Liver (tissue), 9 donors: ENCODE data around the gene NTMT1. TPM values are rescaled to one million over a fixed set of nuclear protein-coding genes. Genes with fewer than 3 reads are reported as not detected.

ENCODE experiments used
- DNase-seq: peaks from one replicate; pipeline ENCODE4 v3.0.0-alpha.2; 2017; ENCODE audit warnings: low spot score
- H3K27ac ChIP-seq, 2 donors: one replicate each; pipeline ENCODE4 v1.7.0; 2013; ENCODE audit warnings: inconsistent platforms in 2 of 2, low read length in 2 of 2, control low read depth in 1 of 2, low read depth in 1 of 2, mild to moderate bottlenecking in 1 of 2
- H3K27me3 ChIP-seq, 4 donors: one replicate each; pipeline versions ENCODE4 v1.6.1 to v1.7.0; 2013; ENCODE audit warnings: low read length in 3 of 4, inconsistent platforms in 1 of 4, mild to moderate bottlenecking in 1 of 4, moderate library complexity in 1 of 4; ENCODE audit not compliant: control insufficient read depth in 4 of 4, insufficient read depth in 4 of 4
- H3K36me3 ChIP-seq, 4 donors: one replicate each; pipeline versions ENCODE4 v1.6.1 to v1.7.0; 2013; ENCODE audit warnings: low read length in 3 of 4, mild to moderate bottlenecking in 3 of 4, low read depth in 1 of 4, moderate library complexity in 1 of 4; ENCODE audit not compliant: control insufficient read depth in 4 of 4, insufficient read depth in 3 of 4
- H3K4me1 ChIP-seq, 4 donors: one replicate each; pipeline versions ENCODE4 v1.6.1 to v1.7.0; 2013; ENCODE audit warnings: low read length in 3 of 4, mild to moderate bottlenecking in 3 of 4, moderate library complexity in 1 of 4; ENCODE audit not compliant: control insufficient read depth in 4 of 4, insufficient read depth in 4 of 4
- H3K4me3 ChIP-seq, 3 donors: one replicate each; pipeline versions ENCODE4 v1.6.1 to v1.7.0; 2013; ENCODE audit warnings: low read length in 3 of 3, control low read depth in 1 of 3, low read depth in 1 of 3, mild to moderate bottlenecking in 1 of 3
- H3K9ac ChIP-seq, 2 donors: one replicate each; pipeline ENCODE4 v1.7.0; 2013; ENCODE audit warnings: low read length in 2 of 2, mild to moderate bottlenecking in 2 of 2, moderate library complexity in 2 of 2, control low read depth in 1 of 2, low read depth in 1 of 2
- H3K9me3 ChIP-seq, 4 donors: one replicate each; pipeline versions ENCODE4 v1.6.1 to v1.7.0; 2013; ENCODE audit warnings: low read length in 3 of 4; ENCODE audit not compliant: control insufficient read depth in 4 of 4
- FOXA2 ChIP-seq: IDR thresholded peaks from 2 replicates; pipeline ENCODE4 v1.6.1; 2016; ENCODE audit warnings: antibody characterized with exemption
- HNF4A ChIP-seq, 2 donors: conservative IDR thresholded peaks; 2 replicates each; pipeline ENCODE4 v1.6.1; 2016; ENCODE audit warnings: antibody characterized with exemption in 2 of 2, mild to moderate bottlenecking in 2 of 2
- HNF4G ChIP-seq: IDR thresholded peaks from 2 replicates; pipeline ENCODE4 v1.6.1; 2016; ENCODE audit warnings: antibody characterized with exemption
- JUND ChIP-seq, 2 donors: IDR thresholded peaks; 2 replicates each; pipeline ENCODE4 v1.6.1; 2016; ENCODE audit warnings: antibody characterized with exemption in 2 of 2
- NR2F2 ChIP-seq: IDR thresholded peaks from 2 replicates; pipeline ENCODE4 v1.6.1; 2016; ENCODE audit warnings: antibody characterized with exemption
- RXRA ChIP-seq, 2 donors: IDR thresholded peaks; 2 replicates each; pipeline ENCODE4 v1.6.1; 2017 to 2018; ENCODE audit warnings: antibody characterized with exemption in 2 of 2, mild to moderate bottlenecking in 1 of 2
- SP1 ChIP-seq: IDR thresholded peaks from 2 replicates; pipeline ENCODE4 v1.6.1; 2018; ENCODE audit warnings: antibody characterized with exemption, mild to moderate bottlenecking
- TAF1 ChIP-seq: conservative IDR thresholded peaks from 2 replicates; pipeline ENCODE4 v1.6.1; 2016; ENCODE audit warnings: antibody characterized with exemption, mild to moderate bottlenecking
- YY1 ChIP-seq: IDR thresholded peaks from 2 replicates; pipeline ENCODE4 v1.6.1; 2016; ENCODE audit warnings: antibody characterized with exemption, mild to moderate bottlenecking
- ZBTB33 ChIP-seq: IDR thresholded peaks from 2 replicates; pipeline ENCODE4 v1.6.1; 2016; ENCODE audit warnings: antibody characterized with exemption
- WGBS: extraction: QIAGEN DNeasy Blood & Tissue Kit; methylation state at CpG from one replicate; pipeline ENCODE4 v1.1.7; 2013; 5-methylcytosine and 5-hydroxymethylcytosine counted together
- polyA plus RNA-seq, 2 donors: library from polyadenylated mRNA; stranded (reverse) in 1 of 2; unstranded in 1 of 2; fragments of 200-250 nt in 1 of 2; fragments of >200 nt in 1 of 2; fragmentation: Nextera tagmentation in 1 of 2; extraction: Ambion mirVana in 1 of 2; gene quantifications; one replicate each; pipeline versions ENCODE4 v1.2.1 to v1.2.3, GENCODE V29; 2013 to 2015
- total RNA-seq, 2 donors: library from RNA; depleted of rRNA; stranded (reverse); fragments of >200 nt; gene quantifications; one replicate each; pipeline ENCODE4 v1.2.3, GENCODE V29; 2014
- TF ChIP-seq, protein P1 (sequence below): IDR thresholded peaks from 2 replicates; pipeline ENCODE4 v1.6.1; 2016; ENCODE audit warnings: antibody characterized with exemption
- TF ChIP-seq, protein P2 (sequence below): IDR thresholded peaks from 2 replicates; pipeline ENCODE4 v1.6.1; 2016; ENCODE audit warnings: antibody characterized with exemption
- TF ChIP-seq, protein P3 (sequence below): fragments of 150-350 bp; IDR thresholded peaks from 2 replicates; pipeline ENCODE4 v1.5.1; 2017; ENCODE audit warnings: improper control_type of control experiment, low read depth, low read length; ENCODE audit not compliant: missing input control
- donor health status: healthy.
- donor health status: healthy.
- donor health status: healthy.
- donor health status: healthy.
- donor health status: healthy.

Gene NTMT1
- total and polyA plus RNA-seq, 4 donors, result 13.1 to 42.5 (median 26.2) TPM

GRCh38 chr9:129580211-129580915 is 45.6 kb upstream of the NTMT1 start:
- no peaks in the 10 kb centered on the region for H3K36me3 ChIP-seq
- WGBS, result 83% methylated on average over 11 of the region's 11 CpGs
- no peaks in the 10 kb centered on the region for H3K27me3 ChIP-seq
- H3K9me3 ChIP-seq, result no peaks in the 10 kb centered on the region
- no peaks in the 10 kb centered on the region for H3K4me1 ChIP-seq
- no peak overlapping the region for H3K4me3 ChIP-seq
- H3K27ac ChIP-seq, result no peak overlapping the region
- H3K9ac ChIP-seq, result no peak overlapping the region
- DNase-seq, result no peak
- no peak for TF ChIP-seq NR2F2
- TF ChIP-seq, protein P1, sequence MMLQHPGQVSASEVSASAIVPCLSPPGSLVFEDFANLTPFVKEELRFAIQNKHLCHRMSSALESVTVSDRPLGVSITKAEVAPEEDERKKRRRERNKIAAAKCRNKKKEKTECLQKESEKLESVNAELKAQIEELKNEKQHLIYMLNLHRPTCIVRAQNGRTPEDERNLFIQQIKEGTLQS, result no peak
- TF ChIP-seq RXRA (IDR thresholded peaks at IDR 0.05), result no peak
- TF ChIP-seq TAF1, result no peak
- no peak for TF ChIP-seq HNF4G
- no peak for TF ChIP-seq JUND (IDR thresholded peaks at IDR 0.05)
- TF ChIP-seq FOXA2, result no peak
- TF ChIP-seq, protein P2, sequence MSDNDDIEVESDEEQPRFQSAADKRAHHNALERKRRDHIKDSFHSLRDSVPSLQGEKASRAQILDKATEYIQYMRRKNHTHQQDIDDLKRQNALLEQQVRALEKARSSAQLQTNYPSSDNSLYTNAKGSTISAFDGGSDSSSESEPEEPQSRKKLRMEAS, result no peak
- TF ChIP-seq ZBTB33, result no peak
- no peak for TF ChIP-seq HNF4A (conservative IDR thresholded peaks at IDR 0.05)

- Histone ChIP-seq H3K27me3 (no peaks in the 10 kb centered on the region), H3K4me3 (no peak overlapping the region), H3K9me3 (no peaks in the 10 kb centered on the region), H3K4me1 (no peaks in the 10 kb centered on the region), H3K36me3 (no peaks in the 10 kb centered on the region), H3K27ac (no peak overlapping the region), H3K9ac (no peak overlapping the region)
- 87% methylated on average over 4 of the region's 4 CpGs for WGBS
- no peak for DNase-seq
- TF ChIP-seq HNF4G (no peak), YY1 (no peak), JUND (IDR thresholded peaks at IDR 0.05) (no peak), FOXA2 (no peak), SP1 (no peak)
- TF ChIP-seq, protein P1, result no peak
- TF ChIP-seq, protein P3, sequence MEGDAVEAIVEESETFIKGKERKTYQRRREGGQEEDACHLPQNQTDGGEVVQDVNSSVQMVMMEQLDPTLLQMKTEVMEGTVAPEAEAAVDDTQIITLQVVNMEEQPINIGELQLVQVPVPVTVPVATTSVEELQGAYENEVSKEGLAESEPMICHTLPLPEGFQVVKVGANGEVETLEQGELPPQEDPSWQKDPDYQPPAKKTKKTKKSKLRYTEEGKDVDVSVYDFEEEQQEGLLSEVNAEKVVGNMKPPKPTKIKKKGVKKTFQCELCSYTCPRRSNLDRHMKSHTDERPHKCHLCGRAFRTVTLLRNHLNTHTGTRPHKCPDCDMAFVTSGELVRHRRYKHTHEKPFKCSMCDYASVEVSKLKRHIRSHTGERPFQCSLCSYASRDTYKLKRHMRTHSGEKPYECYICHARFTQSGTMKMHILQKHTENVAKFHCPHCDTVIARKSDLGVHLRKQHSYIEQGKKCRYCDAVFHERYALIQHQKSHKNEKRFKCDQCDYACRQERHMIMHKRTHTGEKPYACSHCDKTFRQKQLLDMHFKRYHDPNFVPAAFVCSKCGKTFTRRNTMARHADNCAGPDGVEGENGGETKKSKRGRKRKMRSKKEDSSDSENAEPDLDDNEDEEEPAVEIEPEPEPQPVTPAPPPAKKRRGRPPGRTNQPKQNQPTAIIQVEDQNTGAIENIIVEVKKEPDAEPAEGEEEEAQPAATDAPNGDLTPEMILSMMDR, result no peak
Observed at GRCh38 chr9:129581505-129582189, 44.3 kb upstream of the NTMT1 start.
